GOT3 (cell line): ENCODE data around the gene VWA5A.

Experiments used
- DNase-seq: peaks from one replicate; lab custom pipeline; 2025; ENCODE audit warnings: mixed read lengths; lab: John Stamatoyannopoulos, UW

VWA5A gene

GRCh38 chr11:124170801-124171586, 55.7 kb downstream of the VWA5A start:
- no peak for DNase-seq

DNA sequence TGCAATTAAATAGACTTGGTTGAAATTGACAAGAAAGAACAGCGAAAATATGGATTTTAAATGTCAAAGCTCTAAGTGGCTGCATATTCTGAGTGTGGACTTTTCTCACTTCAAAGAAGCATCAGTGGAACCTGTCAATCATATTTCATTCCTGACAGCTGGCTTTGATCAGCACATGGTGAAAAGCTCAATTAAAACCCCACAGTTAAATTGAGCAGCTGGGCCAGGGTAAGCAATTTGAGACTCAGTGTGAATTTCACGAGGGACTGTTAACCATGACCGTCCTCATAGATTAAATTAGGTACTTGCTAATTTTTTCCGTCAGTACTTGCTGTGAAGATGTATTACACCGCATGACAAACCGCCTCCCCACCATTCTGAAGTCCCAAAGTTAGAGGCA, 56.9 kb downstream of the VWA5A start:
- DNase-seq, result no peak

- DNase-seq, result no peak
Observed at GRCh38 chr11:124172599-124172998, 57.3 kb downstream of the VWA5A start.

DNA sequence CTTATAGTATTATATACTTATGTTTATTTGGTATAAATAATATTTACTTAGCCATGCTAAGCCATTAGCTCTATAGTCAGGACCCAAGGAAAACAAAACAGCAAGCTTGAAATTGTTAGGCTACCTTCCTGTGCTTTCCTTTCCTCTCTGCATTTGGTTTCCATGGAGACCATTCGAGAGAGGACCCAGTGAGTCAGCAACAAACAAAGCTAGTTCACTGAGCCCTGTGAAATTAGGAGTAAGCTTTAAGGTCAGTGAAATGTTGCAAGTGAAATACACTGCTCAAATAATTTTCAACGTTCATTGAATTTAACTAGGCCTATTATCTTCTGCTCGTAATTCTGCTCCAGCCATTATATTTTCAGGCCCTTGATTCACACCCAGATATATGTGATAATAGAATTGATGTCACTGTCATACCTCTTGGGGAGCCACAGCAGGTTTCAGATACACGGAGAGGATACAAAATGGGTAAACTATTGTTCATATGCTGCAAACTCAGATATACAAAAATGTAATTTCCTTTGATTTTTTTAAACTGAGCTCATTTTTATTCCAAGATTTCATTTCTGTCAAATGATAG, 58.8 kb downstream of the VWA5A start:
- no peak for DNase-seq

DNA sequence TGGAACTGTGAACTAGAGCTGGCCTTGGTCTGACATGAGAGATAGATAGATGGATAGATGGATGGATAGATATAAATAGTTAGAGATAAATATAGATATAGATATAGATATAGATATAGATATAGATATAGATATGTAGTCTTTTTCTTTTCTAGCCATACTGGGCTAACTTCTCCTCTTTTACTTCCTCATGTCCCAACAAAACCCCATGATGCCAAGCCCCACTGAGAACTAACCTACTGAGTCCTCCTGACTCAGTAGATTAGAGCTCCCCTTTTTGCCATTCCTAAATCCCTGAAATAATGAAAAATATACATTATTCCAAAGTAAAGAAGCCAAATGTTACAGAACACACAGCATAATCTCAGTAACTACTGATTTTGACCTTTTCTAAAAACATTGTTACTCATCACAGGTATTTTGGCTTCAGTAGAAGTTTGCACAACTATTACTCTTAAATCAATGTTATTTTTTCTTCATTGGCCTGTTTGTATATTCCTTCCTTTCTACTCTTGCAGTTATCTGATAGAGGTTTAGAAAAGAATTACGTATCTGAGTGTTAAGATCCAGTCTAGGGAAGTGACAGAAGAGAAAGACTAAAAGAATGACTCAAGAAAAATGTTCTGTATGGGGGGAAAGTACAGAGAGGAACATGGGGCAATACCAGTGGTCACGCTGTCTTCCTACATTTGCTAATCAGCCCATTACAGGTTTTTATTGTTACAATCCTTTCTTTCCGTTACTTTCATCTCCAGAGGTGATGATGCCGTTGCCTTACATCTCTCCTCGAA, 61.9 kb downstream of the VWA5A start:
- DNase-seq, result no peak

DNA sequence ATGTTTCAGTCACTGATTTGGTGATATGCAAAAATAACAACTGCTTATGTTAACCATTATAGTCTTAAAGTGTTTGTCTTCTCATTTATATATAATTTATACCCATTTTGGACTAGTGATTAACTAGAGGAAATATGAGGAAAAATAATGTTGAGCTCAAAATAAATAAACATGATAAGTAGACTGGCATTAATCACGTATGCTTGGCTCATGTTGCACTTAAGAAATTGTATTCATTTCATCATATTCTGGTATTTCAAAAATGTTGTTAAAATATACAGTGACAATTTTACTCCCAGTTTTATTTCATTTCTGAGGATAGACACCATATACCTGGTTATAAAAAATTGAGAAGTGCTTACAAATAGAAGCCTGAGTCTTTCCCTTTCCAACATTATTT, 64.1 kb downstream of the VWA5A start:
- no peak for DNase-seq

GRCh38 chr11:124183068-124183467, 67.8 kb downstream of the VWA5A start, which contains the start of gene OR10D3:
TSS of gene OR10D3 (plus strand) at chr11:124183345. CDS start at chr11:124185270, 1,925 bp downstream.
- DNase-seq, result no peak

DNA sequence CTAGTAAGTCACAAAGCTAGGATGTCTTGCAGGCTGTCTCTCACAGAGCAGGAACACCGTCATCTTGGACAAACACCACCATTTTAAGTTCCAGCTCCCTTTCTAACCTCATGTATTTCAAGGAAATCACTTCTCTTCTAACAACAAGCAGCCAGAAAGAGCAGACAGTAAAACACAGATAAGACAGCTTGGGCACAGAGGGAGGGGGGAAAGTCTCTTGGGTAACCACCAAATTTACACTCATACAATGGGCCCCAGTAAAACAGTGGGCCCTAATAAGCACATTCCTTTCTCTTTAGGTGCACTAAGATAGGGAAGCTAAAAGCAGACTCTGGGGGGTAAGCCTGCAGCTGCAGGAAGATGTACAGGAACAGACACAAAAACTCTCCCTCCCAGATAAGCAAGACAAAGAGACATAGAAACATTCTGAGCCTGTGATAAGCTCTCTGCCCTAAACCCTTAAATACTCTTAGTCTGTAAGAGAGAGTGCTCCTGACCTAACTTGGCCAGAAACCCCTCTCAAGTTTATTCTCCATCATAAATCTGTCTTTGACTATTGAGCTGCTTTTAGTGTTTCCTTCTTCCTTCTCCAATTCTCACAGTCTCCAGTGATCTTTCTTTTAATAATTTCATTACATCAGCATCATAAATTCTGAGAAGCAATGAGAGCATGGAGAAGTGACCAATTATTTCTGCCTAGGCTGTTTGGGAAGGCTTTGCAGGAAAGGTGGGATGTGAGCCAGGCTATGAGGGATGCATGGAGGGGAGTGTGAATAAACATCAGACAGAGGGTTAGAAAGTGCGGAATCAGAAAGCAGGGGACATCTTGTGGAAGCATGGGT, 75.3 kb downstream of the VWA5A start:
- no peak for DNase-seq

GRCh38 chr11:124193221-124194010, 78.2 kb downstream of the VWA5A start:
- no peak for DNase-seq

DNA sequence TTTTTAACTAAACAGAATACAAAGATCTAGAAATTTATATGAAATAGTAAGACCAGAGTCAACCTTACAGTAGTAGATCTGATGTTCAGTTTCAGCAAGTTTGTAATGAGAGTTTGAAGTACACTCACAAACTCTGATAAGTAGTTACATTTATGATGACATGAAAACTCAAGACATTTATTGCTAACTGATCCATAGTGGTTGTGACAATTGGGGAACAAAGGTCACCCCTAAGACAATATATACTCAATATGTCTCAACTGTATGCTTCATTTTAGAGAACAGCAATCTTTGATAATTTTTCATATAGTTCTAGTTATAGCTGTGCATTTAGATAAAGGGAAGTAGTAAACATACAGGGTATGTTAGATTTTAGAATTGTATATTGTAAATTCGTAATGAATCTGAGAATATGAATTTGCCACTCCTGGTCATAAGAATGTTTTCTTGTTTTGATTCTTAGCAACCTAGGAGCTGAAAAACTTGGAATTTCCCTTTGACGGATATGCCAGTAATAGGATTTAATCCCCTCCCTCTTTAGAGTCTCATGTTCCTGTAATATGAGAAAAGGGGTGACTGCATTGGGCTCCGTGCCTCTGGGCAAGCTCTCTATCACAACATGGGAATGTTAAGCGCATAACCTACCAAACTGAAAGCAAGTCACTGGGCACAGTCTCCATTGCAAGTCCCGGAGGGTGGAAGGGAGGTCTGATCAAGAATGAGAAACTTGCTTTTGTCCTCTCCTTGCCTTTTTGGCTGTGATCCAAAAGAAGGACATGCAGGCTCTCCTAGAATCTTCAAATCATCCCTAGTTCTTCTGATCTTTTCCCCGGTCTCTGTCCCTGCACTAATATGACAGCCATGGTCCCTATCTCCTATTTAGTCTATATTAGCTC, 79.3 kb downstream of the VWA5A start:
- no peak for DNase-seq

GRCh38 chr11:124195189-124195734, 80.0 kb downstream of the VWA5A start:
- no peak for DNase-seq
